Prostate gland (tissue), 2 donors: Measurements from ENCODE around the gene CCDC27.

Experiments
- CTCF ChIP-seq, 4 experiments: fragments of 200-600 bp in 2 of 4; fragments of 450-650 bp in 2 of 4; sonication (generic) in 2 of 4; IDR thresholded peaks; 1 replicate in 3 of 4; 2 replicates in 1 of 4; pipeline ENCODE4 v1.5.1; 2016 to 2019; ENCODE audit warnings: antibody characterized with exemption in 4 of 4, mild to moderate bottlenecking in 2 of 4, moderate library complexity in 2 of 4
- POLR2A ChIP-seq: fragments of 450-650 bp; IDR thresholded peaks from one replicate; pipeline ENCODE4 v1.6.1; 2016; ENCODE audit warnings: antibody characterized with exemption, mild to moderate bottlenecking
- POLR2AphosphoS5 ChIP-seq: sonication (generic); formaldehyde crosslinking; IDR thresholded peaks from one replicate; pipeline ENCODE4 v1.6.1; 2017; ENCODE audit warnings: antibody characterized with exemption

GRCh38 chr1:3777647-3778589 lies 25.7 kb downstream of the CCDC27 start:
- TF ChIP-seq CTCF (IDR thresholded peaks at IDR 0.05) (no peak), POLR2A (no peak), POLR2AphosphoS5 (no peak)
